ENCODE data around the gene TPP2. TPM values are rescaled to one million over a fixed set of nuclear protein-coding genes. Genes with fewer than 3 reads are reported as not detected.

TPP2 gene
- total RNA-seq, 1 experiment from 2014 or later = 68.3 TPM

GRCh38 chr13:102642475-102642874 is 45.7 kb downstream of the TPP2 start:
- Mint-ChIP-seq H3K27me3 (ENCODE audit: low read depth) (no peaks in the 10 kb centered on the region), H3K36me3 (peaks cover 70% of the 10 kb centered on the region), H3K9me3 (no peaks in the 10 kb centered on the region), H3K4me1 (no peaks in the 10 kb centered on the region), H3K4me3 (no peak overlapping the region), H3K27ac (no peak overlapping the region)
- ChIA-PET CTCF (no interaction called here), POLR2A (no interaction called here)
- TF ChIP-seq FOXJ3 (CRISPR knock-in tag; IDR thresholded peaks at IDR 0.05; ENCODE audit: borderline replicate concordance) (no peak), SOX15 (CRISPR knock-in tag; IDR thresholded peaks at IDR 0.05) (no peak), ZNF317 (CRISPR knock-in tag; IDR thresholded peaks at IDR 0.05; ENCODE audit: borderline replicate concordance, low read depth) (no peak), ETV6 (CRISPR knock-in tag; IDR thresholded peaks at IDR 0.05) (no peak), PREB (CRISPR knock-in tag; IDR thresholded peaks at IDR 0.05; ENCODE audit: borderline replicate concordance) (no peak), ZNF138 (CRISPR knock-in tag; conservative IDR thresholded peaks at IDR 0.05) (no peak), PRRX2 (CRISPR knock-in tag; IDR thresholded peaks at IDR 0.05) (no peak), NR2C2 (CRISPR knock-in tag; IDR thresholded peaks at IDR 0.05) (no peak), TEAD1 (CRISPR knock-in tag; IDR thresholded peaks at IDR 0.05) (no peak), ZNF671 (CRISPR knock-in tag; IDR thresholded peaks at IDR 0.05) (no peak), NR1H2 (CRISPR knock-in tag; IDR thresholded peaks at IDR 0.05) (no peak), ATF6 (CRISPR knock-in tag; IDR thresholded peaks at IDR 0.05) (no peak), ARID4B (CRISPR knock-in tag; IDR thresholded peaks at IDR 0.05; ENCODE audit: borderline replicate concordance) (no peak), FOXP1 (CRISPR knock-in tag; IDR thresholded peaks at IDR 0.05; ENCODE audit: borderline replicate concordance) (no peak), CTCF (IDR thresholded peaks at IDR 0.05) (no peak), NFATC4 (CRISPR knock-in tag; IDR thresholded peaks at IDR 0.05) (no peak), RELA (CRISPR knock-in tag; IDR thresholded peaks at IDR 0.05; ENCODE audit: borderline replicate concordance) (no peak), ATF3 (CRISPR knock-in tag; conservative IDR thresholded peaks at IDR 0.05) (no peak), FOXK1 (CRISPR knock-in tag; IDR thresholded peaks at IDR 0.05) (no peak), TP53 (CRISPR knock-in tag; IDR thresholded peaks at IDR 0.05) (no peak)
- ATAC-seq = no peak
- no peak for DNase-seq (ENCODE audit: low spot score)
